GM18519 (cell line): ENCODE data around the gene NR6A1.
"Not testable (repeated sequence)": the region's sequence is repeated elsewhere in the genome, so short reads cannot be mapped to it uniquely, and the experiment has no call there.

Experiments used
- ATAC-seq: cut with Tn5 transposase; IDR thresholded peaks from one replicate; pipeline ENCODE4 v1.9.1; 2021; ENCODE audit warnings: mild to moderate bottlenecking, moderate library complexity; ENCODE audit not compliant: unreplicated experiment, low FRiP score

Gene NR6A1

GRCh38 chr9:124761710-124762109 lies 9.4 kb downstream of the NR6A1 start:
- ATAC-seq, result no peak

GRCh38 chr9:124761196-124761595 lies 9.9 kb downstream of the NR6A1 start:
- no peak for ATAC-seq

GRCh38 chr9:124760719-124761118 lies 10.4 kb downstream of the NR6A1 start:
- no peak for ATAC-seq

- ATAC-seq, result no peak
These were observed 11.8 kb downstream of the NR6A1 start for GRCh38 chr9:124759327-124759726.

GRCh38 chr9:124758691-124759090 lies 12.4 kb downstream of the NR6A1 start:
- ATAC-seq, result no peak

- no peak for ATAC-seq
These were observed 13.1 kb downstream of the NR6A1 start for GRCh38 chr9:124758061-124758460.

- ATAC-seq, result no peak
These were observed 13.5 kb downstream of the NR6A1 start for GRCh38 chr9:124757616-124758015.

- no peak for ATAC-seq
These were observed 15.1 kb downstream of the NR6A1 start for GRCh38 chr9:124756011-124756410.

GRCh38 chr9:124755061-124755460 lies 16.1 kb downstream of the NR6A1 start:
- ATAC-seq, result no peak

GRCh38 chr9:124754289-124754688 lies 16.8 kb downstream of the NR6A1 start:
- ATAC-seq, result no peak

GRCh38 chr9:124752967-124753366 lies 18.1 kb downstream of the NR6A1 start:
- no peak for ATAC-seq

GRCh38 chr9:124749781-124750180 lies 21.3 kb downstream of the NR6A1 start:
- ATAC-seq, result no peak

GRCh38 chr9:124749284-124749683 lies 21.8 kb downstream of the NR6A1 start:
- no peak for ATAC-seq

GRCh38 chr9:124747065-124747464 lies 24.0 kb downstream of the NR6A1 start:
- no peak for ATAC-seq

- no peak for ATAC-seq
These were observed 27.3 kb downstream of the NR6A1 start for GRCh38 chr9:124743686-124744348.

GRCh38 chr9:124742940-124743339 lies 28.2 kb downstream of the NR6A1 start:
- no peak for ATAC-seq

GRCh38 chr9:124741662-124742061 lies 29.4 kb downstream of the NR6A1 start:
- no peak for ATAC-seq

- no peak for ATAC-seq
These were observed 30.0 kb downstream of the NR6A1 start for GRCh38 chr9:124741149-124741548.

- no peak for ATAC-seq
These were observed 31.8 kb downstream of the NR6A1 start for GRCh38 chr9:124739360-124739759.

GRCh38 chr9:124738075-124738474 lies 33.0 kb downstream of the NR6A1 start:
- ATAC-seq, result not testable (repeated sequence)

GRCh38 chr9:124735121-124735520 lies 36.0 kb downstream of the NR6A1 start:
- no peak for ATAC-seq

GRCh38 chr9:124734741-124735083 lies 36.4 kb downstream of the NR6A1 start:
- ATAC-seq, result not testable (repeated sequence)
